ENCODE results near the gene DAPK1.

DNA sequence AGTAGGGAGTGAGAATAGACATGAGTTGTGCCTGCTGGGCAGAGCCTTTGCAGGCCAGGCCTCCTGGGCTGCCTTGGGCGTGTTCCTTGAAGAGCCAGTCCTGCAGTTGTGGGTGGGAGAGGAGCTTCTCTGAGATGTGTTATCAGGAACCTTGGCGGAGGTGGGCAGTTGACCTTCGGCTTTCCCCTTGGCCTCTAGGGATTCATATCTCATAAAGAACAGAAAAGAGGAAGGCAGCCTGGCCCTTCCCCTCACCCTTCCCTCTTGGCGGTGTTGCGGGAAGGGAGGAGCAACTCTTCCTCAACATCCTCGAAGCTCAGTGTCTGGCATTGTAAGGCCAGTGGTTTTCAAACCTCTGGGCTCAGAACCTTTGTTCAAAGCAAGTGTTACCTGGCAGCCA lies 59.2 kb downstream of the DAPK1 start:
- TF ChIP-seq POLR2A (IDR thresholded peaks at IDR 0.05; ENCODE audit: low read depth, low read length) (no peak), POLR2AphosphoS5 (IDR thresholded peaks at IDR 0.05; ENCODE audit: low read depth, low read length) (no peak), TAF1 (IDR thresholded peaks at IDR 0.05; ENCODE audit: low read depth, low read length) (no peak), SPI1 (IDR thresholded peaks at IDR 0.05; ENCODE audit: low read depth, low read length) (0 out of 2 replicates have a peak, but pooled peaks have one; percentile 37), POU2F2 (IDR thresholded peaks at IDR 0.05; ENCODE audit: low read depth, low read length) (no peak)

Data from GM12891 (cell line).